ENCODE results near the gene IGSF6.
"Not testable (repeated sequence)": the region's sequence is repeated elsewhere in the genome, so short reads cannot be mapped to it uniquely, and the experiment has no call there.

Gene IGSF6

DNA sequence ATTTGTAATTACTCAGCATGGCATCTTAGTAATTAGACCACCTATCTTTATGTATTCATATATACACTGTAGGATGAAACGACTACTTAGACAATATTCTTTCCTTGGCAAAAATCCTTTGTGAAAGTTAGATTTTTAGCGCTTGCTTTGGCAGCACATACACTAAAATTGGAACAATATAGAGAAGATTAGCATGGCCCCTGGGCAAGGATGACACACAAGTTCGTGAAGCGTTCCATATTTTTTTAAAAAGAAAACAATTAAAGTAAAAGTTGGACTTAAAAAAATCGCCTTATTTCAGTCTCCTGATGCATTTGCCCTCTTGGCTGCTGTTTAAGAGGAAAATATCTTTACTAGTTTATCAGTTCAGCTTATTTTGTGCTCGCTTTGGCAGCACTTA is 10.5 kb downstream of the IGSF6 start:
- H3K9me3 ChIP-seq (ENCODE audit: control insufficient read depth, insufficient read depth, low read length) = no peaks in the 10 kb centered on the region
- H3K27me3 ChIP-seq (ENCODE audit: control insufficient read depth, insufficient read depth, low read length) = no peaks in the 10 kb centered on the region
- no peak overlapping the region for H3K9ac ChIP-seq (ENCODE audit: low read depth, low read length)
- no peak overlapping the region for H3K27ac ChIP-seq (ENCODE audit: low read depth, low read length)
- H3K4me3 ChIP-seq (ENCODE audit: low read depth, low read length) = no peak overlapping the region
- no peaks in the 10 kb centered on the region for H3K4me1 ChIP-seq (ENCODE audit: control insufficient read depth, insufficient read depth, low read length)
- H3K36me3 ChIP-seq (ENCODE audit: control insufficient read depth, insufficient read depth, low read length) = peaks cover 5% of the 10 kb centered on the region; the same call in 1 of the 2 replicates

GRCh38 chr16:21639493-21639892 is 12.9 kb downstream of the IGSF6 start:
- Histone ChIP-seq H3K4me1 (ENCODE audit: control insufficient read depth, insufficient read depth, low read length) (no peaks in the 10 kb centered on the region; the same call in 1 of the 2 replicates), H3K9ac (ENCODE audit: low read depth, low read length) (no peak overlapping the region), H3K27me3 (ENCODE audit: control insufficient read depth, insufficient read depth, low read length) (no peaks in the 10 kb centered on the region), H3K4me3 (ENCODE audit: low read depth, low read length) (no peak overlapping the region), H3K27ac (ENCODE audit: low read depth, low read length) (no peak overlapping the region), H3K9me3 (ENCODE audit: control insufficient read depth, insufficient read depth, low read length) (no peaks in the 10 kb centered on the region), H3K36me3 (ENCODE audit: control insufficient read depth, insufficient read depth, low read length) (0 out of 2 replicates have a peak, but pooled peaks cover 3% of the 10 kb centered on the region)

DNA sequence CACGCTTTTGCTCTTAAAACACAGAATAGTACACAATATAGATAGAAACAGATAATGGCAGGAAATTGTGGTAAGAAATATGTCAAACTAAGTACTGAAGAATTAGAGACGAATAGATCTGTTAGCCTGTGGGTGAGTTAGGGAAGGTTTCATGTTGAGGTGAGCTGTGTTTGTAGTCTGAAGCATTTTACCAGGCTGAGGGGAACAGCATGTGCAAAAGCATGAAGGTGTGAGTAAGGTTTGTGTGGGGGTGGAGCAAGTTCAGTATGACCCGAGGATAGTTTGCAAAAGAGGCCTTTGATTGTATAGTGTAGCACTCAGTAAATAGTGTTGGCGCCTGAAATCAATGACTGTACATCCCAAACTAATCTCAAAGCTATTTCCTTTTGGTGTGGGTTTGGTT is 13.8 kb downstream of the IGSF6 start:
- Histone ChIP-seq H3K4me1 (ENCODE audit: control insufficient read depth, insufficient read depth, low read length) (no peaks in the 10 kb centered on the region; the same call in 1 of the 2 replicates), H3K9me3 (ENCODE audit: control insufficient read depth, insufficient read depth, low read length) (no peaks in the 10 kb centered on the region), H3K9ac (ENCODE audit: low read depth, low read length) (no peak overlapping the region), H3K27ac (ENCODE audit: low read depth, low read length) (no peak overlapping the region), H3K27me3 (ENCODE audit: control insufficient read depth, insufficient read depth, low read length) (no peaks in the 10 kb centered on the region), H3K36me3 (ENCODE audit: control insufficient read depth, insufficient read depth, low read length) (0 out of 2 replicates have a peak, but pooled peaks cover 5% of the 10 kb centered on the region), H3K4me3 (ENCODE audit: low read depth, low read length) (no peak overlapping the region)

GRCh38 chr16:21637032-21637968 is 15.1 kb downstream of the IGSF6 start:
- H3K9ac ChIP-seq (ENCODE audit: low read depth, low read length) = no peak overlapping the region
- H3K4me3 ChIP-seq (ENCODE audit: low read depth, low read length) = no peak overlapping the region
- no peaks in the 10 kb centered on the region for H3K27me3 ChIP-seq (ENCODE audit: control insufficient read depth, insufficient read depth, low read length)
- no peak overlapping the region for H3K27ac ChIP-seq (ENCODE audit: low read depth, low read length)
- H3K4me1 ChIP-seq (ENCODE audit: control insufficient read depth, insufficient read depth, low read length) = no peaks in the 10 kb centered on the region; the same call in 1 of the 2 replicates
- H3K9me3 ChIP-seq (ENCODE audit: control insufficient read depth, insufficient read depth, low read length) = no peaks in the 10 kb centered on the region
- peaks cover 9% of the 10 kb centered on the region; the same call in 1 of the 2 replicates for H3K36me3 ChIP-seq (ENCODE audit: control insufficient read depth, insufficient read depth, low read length)

DNA sequence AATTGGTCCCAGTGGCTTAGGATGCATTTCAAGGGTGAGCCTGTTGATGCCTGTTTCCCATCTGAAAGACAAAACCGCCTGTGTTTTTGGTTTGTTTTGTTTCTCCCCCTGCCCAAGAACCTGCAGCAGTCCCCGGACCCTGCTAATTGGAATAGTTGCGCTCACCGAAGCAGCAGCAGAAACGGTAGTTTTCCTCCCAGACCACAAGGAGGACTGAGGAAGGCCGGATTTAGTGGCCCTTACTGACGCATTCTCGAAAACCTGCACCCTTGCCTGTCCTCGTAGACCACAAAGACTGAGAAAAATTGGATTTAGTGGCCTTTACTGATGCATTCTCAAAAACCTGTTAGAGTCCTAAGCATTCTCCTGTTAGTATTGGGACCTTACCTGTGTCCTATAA is 16.7 kb downstream of the IGSF6 start:
- H3K9me3 ChIP-seq (ENCODE audit: control insufficient read depth, insufficient read depth, low read length); H3K27me3 ChIP-seq (ENCODE audit: control insufficient read depth, insufficient read depth, low read length); H3K4me3 ChIP-seq (ENCODE audit: low read depth, low read length); H3K4me1 ChIP-seq (ENCODE audit: control insufficient read depth, insufficient read depth, low read length); H3K9ac ChIP-seq (ENCODE audit: low read depth, low read length); H3K36me3 ChIP-seq (ENCODE audit: control insufficient read depth, insufficient read depth, low read length); H3K27ac ChIP-seq (ENCODE audit: low read depth, low read length): not testable (repeated sequence)

DNA sequence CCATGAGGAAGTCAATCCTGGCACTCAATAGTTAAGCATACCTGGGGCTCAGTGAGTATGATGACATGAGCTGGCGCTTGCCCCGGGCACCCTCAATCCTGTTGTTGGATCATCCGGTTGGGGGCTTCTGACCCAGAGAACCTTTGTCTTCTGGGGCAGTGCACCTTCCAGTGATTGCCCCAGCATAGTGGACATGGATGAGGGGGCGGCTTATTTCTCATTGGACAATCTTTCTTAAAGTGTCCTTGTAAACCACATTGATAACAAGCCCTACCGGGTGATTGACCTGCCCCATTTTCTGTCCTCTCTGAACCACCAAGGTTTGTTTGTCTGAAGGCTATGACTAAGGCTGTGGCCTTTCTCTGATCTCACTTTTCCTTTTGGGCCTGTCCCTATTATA is 18.2 kb downstream of the IGSF6 start:
- H3K9ac ChIP-seq (ENCODE audit: low read depth, low read length) = no peak overlapping the region
- H3K4me1 ChIP-seq (ENCODE audit: control insufficient read depth, insufficient read depth, low read length) = no peaks in the 10 kb centered on the region; the same call in 1 of the 2 replicates
- H3K9me3 ChIP-seq (ENCODE audit: control insufficient read depth, insufficient read depth, low read length) = peaks cover 4% of the 10 kb centered on the region; the same call in 1 of the 2 replicates
- no peak overlapping the region for H3K4me3 ChIP-seq (ENCODE audit: low read depth, low read length)
- H3K27me3 ChIP-seq (ENCODE audit: control insufficient read depth, insufficient read depth, low read length) = no peaks in the 10 kb centered on the region
- no peak overlapping the region for H3K27ac ChIP-seq (ENCODE audit: low read depth, low read length)
- peaks cover 14% of the 10 kb centered on the region; the same call in 1 of the 2 replicates for H3K36me3 ChIP-seq (ENCODE audit: control insufficient read depth, insufficient read depth, low read length)

GRCh38 chr16:21631951-21632575 is 20.3 kb downstream of the IGSF6 start:
- not testable (repeated sequence) for H3K4me1 ChIP-seq (ENCODE audit: control insufficient read depth, insufficient read depth, low read length); H3K9ac ChIP-seq (ENCODE audit: low read depth, low read length); H3K4me3 ChIP-seq (ENCODE audit: low read depth, low read length); H3K27me3 ChIP-seq (ENCODE audit: control insufficient read depth, insufficient read depth, low read length); H3K27ac ChIP-seq (ENCODE audit: low read depth, low read length); H3K9me3 ChIP-seq (ENCODE audit: control insufficient read depth, insufficient read depth, low read length)
- H3K36me3 ChIP-seq (ENCODE audit: control insufficient read depth, insufficient read depth, low read length) = peaks cover 26% of the 10 kb centered on the region

DNA sequence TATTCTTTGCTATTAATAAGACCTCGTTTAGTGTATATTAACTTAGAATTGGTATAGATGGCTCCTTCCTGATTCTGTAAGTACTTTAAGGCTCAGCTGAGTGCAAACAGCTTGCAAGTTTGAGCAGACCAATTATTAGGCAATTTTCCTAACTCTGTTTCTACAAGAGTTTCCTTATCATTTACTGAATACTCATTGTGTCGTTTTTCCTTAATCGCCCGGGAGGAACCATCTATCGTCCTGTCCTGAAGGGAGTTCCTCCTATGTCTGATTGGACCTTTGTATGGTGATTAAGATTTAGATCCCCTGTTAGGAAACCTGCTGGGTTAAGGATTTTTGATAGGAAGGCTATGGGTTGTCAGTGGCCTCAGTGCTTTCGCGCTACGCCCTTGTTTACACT is 21.0 kb downstream of the IGSF6 start:
- H3K27me3 ChIP-seq (ENCODE audit: control insufficient read depth, insufficient read depth, low read length); H3K9ac ChIP-seq (ENCODE audit: low read depth, low read length); H3K27ac ChIP-seq (ENCODE audit: low read depth, low read length); H3K4me3 ChIP-seq (ENCODE audit: low read depth, low read length); H3K4me1 ChIP-seq (ENCODE audit: control insufficient read depth, insufficient read depth, low read length); H3K9me3 ChIP-seq (ENCODE audit: control insufficient read depth, insufficient read depth, low read length): not testable (repeated sequence)
- H3K36me3 ChIP-seq (ENCODE audit: control insufficient read depth, insufficient read depth, low read length) = peaks cover 33% of the 10 kb centered on the region

- H3K27me3 ChIP-seq (ENCODE audit: control insufficient read depth, insufficient read depth, low read length); H3K9ac ChIP-seq (ENCODE audit: low read depth, low read length); H3K4me1 ChIP-seq (ENCODE audit: control insufficient read depth, insufficient read depth, low read length); H3K9me3 ChIP-seq (ENCODE audit: control insufficient read depth, insufficient read depth, low read length); H3K27ac ChIP-seq (ENCODE audit: low read depth, low read length); H3K4me3 ChIP-seq (ENCODE audit: low read depth, low read length): not testable (repeated sequence)
- peaks cover 38% of the 10 kb centered on the region for H3K36me3 ChIP-seq (ENCODE audit: control insufficient read depth, insufficient read depth, low read length)
Measured at GRCh38 chr16:21630866-21631265, 21.5 kb downstream of the IGSF6 start.

GRCh38 chr16:21629616-21630539 is 22.5 kb downstream of the IGSF6 start:
- H3K27ac ChIP-seq (ENCODE audit: low read depth, low read length); H3K27me3 ChIP-seq (ENCODE audit: control insufficient read depth, insufficient read depth, low read length); H3K4me1 ChIP-seq (ENCODE audit: control insufficient read depth, insufficient read depth, low read length); H3K4me3 ChIP-seq (ENCODE audit: low read depth, low read length); H3K9ac ChIP-seq (ENCODE audit: low read depth, low read length); H3K9me3 ChIP-seq (ENCODE audit: control insufficient read depth, insufficient read depth, low read length): not testable (repeated sequence)
- peaks cover 46% of the 10 kb centered on the region for H3K36me3 ChIP-seq (ENCODE audit: control insufficient read depth, insufficient read depth, low read length)
